ENCODE data around the gene ENOX1. TPM values are rescaled to one million over a fixed set of nuclear protein-coding genes. Genes with fewer than 3 reads are reported as not detected.

ENOX1 gene
- total RNA-seq, 1 donor from 2014 or later = 1.7 TPM

DNA sequence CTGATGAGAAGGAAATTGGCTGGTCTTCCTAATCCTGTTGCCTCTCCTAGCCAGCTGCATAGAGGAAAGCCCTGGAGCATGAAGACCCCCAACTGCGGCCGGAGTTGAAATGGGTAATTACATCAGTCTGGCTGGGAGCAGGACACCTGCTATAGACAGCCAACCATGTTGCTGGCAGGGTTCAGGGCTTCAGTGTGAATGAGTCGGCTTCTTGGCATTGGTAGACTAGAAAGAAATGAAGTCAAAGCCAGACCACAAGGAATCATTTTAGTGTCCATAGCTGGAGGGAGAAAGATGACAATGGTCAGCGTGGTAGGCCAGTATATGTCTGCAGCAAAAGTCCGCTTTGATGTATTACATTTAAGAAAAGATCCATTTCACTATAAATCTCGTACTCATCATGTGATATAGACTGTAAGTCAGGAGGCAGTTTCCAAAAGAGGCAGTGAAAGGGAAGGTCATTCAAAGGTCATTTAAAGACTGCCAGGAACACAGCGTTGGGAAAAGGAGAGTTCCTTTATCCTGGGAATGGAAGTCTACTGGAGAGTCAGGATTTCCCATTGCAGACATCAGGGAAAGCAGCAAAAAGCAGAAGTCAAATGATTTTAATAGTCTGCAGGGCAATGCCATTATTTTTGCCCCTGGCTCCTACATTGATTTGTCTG lies 500.7 kb downstream of the ENOX1 start:
- Mint-ChIP-seq H3K27ac (ENCODE audit: unreplicated experiment) (no peak overlapping the region), H3K27me3 (ENCODE audit: unreplicated experiment) (no peaks in the 10 kb centered on the region), H3K4me3 (ENCODE audit: unreplicated experiment) (no peak overlapping the region), H3K9me3 (ENCODE audit: unreplicated experiment) (no peaks in the 10 kb centered on the region), H3K4me1 (ENCODE audit: unreplicated experiment) (peaks cover 11% of the 10 kb centered on the region), H3K36me3 (ENCODE audit: low read depth, unreplicated experiment) (no peaks in the 10 kb centered on the region)
- TF ChIP-seq, protein P1, sequence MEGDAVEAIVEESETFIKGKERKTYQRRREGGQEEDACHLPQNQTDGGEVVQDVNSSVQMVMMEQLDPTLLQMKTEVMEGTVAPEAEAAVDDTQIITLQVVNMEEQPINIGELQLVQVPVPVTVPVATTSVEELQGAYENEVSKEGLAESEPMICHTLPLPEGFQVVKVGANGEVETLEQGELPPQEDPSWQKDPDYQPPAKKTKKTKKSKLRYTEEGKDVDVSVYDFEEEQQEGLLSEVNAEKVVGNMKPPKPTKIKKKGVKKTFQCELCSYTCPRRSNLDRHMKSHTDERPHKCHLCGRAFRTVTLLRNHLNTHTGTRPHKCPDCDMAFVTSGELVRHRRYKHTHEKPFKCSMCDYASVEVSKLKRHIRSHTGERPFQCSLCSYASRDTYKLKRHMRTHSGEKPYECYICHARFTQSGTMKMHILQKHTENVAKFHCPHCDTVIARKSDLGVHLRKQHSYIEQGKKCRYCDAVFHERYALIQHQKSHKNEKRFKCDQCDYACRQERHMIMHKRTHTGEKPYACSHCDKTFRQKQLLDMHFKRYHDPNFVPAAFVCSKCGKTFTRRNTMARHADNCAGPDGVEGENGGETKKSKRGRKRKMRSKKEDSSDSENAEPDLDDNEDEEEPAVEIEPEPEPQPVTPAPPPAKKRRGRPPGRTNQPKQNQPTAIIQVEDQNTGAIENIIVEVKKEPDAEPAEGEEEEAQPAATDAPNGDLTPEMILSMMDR (IDR thresholded peaks at IDR 0.05; ENCODE audit: unreplicated experiment) = no peak
- no peak for DNase-seq (ENCODE audit: low spot score)

DNA sequence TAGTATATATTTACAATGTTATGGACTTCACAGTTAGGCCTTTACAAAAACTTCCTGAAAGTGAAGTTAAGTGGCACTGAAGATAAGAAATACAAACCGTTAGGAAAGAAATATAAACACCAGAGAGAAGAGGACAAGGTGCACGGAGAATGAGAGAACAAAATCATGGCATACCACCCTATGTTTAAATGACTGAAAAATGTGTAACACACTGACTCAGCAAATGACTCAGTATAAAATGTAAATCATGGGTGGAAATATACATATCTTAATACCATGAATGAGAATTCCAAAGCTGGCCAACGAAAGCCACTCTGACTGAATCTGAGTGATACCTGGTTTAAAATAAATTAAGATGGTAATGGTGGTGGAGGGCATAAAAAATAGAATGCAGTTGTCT lies 502.6 kb downstream of the ENOX1 start:
- no peak for DNase-seq (ENCODE audit: low spot score)
- H3K4me3 Mint-ChIP-seq (ENCODE audit: unreplicated experiment) = no peak overlapping the region
- H3K4me1 Mint-ChIP-seq (ENCODE audit: unreplicated experiment) = peaks cover 11% of the 10 kb centered on the region

DNA sequence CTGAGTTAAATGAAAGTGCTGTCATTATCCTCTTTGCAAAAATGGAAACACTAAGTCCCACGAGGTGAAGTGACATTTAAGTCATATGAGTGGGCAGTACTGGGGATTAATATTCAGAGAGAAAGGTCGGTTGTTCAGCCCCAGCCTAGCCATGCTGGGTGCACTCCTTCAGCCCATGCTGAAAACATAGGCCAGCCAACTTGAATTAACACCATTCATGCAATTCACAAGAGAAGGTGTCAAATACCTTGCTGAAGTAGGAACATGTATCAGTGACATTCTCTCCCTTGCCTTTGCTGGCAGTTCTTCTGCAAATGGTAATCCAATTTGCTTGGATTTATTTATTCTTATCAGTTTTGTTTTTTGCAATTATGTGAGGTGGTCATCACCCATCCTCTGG lies 507.1 kb downstream of the ENOX1 start:
- no peak for DNase-seq (ENCODE audit: low spot score)
- H3K9me3 Mint-ChIP-seq (ENCODE audit: unreplicated experiment) = no peaks in the 10 kb centered on the region
- TF ChIP-seq, protein P1 (IDR thresholded peaks at IDR 0.05; ENCODE audit: unreplicated experiment) = no peak
- H3K27ac Mint-ChIP-seq (ENCODE audit: unreplicated experiment) = no peak overlapping the region
- no peaks in the 10 kb centered on the region for H3K27me3 Mint-ChIP-seq (ENCODE audit: unreplicated experiment)
- H3K4me3 Mint-ChIP-seq (ENCODE audit: unreplicated experiment) = no peak overlapping the region
- H3K36me3 Mint-ChIP-seq (ENCODE audit: low read depth, unreplicated experiment) = no peaks in the 10 kb centered on the region
- no peaks in the 10 kb centered on the region for H3K4me1 Mint-ChIP-seq (ENCODE audit: unreplicated experiment)

More for the DNA sequence above, 502.6 kb downstream of the ENOX1 start:
- TF ChIP-seq, protein P1 (IDR thresholded peaks at IDR 0.05; ENCODE audit: unreplicated experiment) = no peak
- no peaks in the 10 kb centered on the region for H3K27me3 Mint-ChIP-seq (ENCODE audit: unreplicated experiment)
- no peak overlapping the region for H3K27ac Mint-ChIP-seq (ENCODE audit: unreplicated experiment)
- H3K9me3 Mint-ChIP-seq (ENCODE audit: unreplicated experiment) = no peaks in the 10 kb centered on the region
- no peaks in the 10 kb centered on the region for H3K36me3 Mint-ChIP-seq (ENCODE audit: low read depth, unreplicated experiment)

DNA sequence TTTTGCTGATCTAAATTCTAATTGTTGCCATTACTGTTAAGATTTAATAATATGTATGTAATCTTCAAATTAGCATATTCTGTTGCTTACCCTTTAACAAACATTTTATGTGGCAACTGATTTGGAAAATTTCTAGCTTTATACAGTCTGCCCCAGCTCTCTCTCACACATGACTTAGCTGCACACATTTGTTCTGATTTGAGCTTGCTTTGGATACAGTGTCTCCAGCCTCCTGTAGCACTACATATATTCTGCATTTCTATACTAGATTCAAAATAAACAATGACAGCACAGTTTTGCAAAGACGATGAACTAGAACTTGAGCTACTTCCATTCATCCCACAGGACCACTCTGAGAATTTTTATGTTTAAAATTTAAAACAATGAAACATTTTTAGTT lies 508.6 kb downstream of the ENOX1 start:
- Mint-ChIP-seq H3K27me3 (ENCODE audit: unreplicated experiment) (no peaks in the 10 kb centered on the region), H3K36me3 (ENCODE audit: low read depth, unreplicated experiment) (no peaks in the 10 kb centered on the region), H3K27ac (ENCODE audit: unreplicated experiment) (no peak overlapping the region), H3K9me3 (ENCODE audit: unreplicated experiment) (no peaks in the 10 kb centered on the region), H3K4me1 (ENCODE audit: unreplicated experiment) (no peaks in the 10 kb centered on the region), H3K4me3 (ENCODE audit: unreplicated experiment) (no peak overlapping the region)
- TF ChIP-seq, protein P1 (IDR thresholded peaks at IDR 0.05; ENCODE audit: unreplicated experiment) = no peak
- no peak for DNase-seq (ENCODE audit: low spot score)

DNA sequence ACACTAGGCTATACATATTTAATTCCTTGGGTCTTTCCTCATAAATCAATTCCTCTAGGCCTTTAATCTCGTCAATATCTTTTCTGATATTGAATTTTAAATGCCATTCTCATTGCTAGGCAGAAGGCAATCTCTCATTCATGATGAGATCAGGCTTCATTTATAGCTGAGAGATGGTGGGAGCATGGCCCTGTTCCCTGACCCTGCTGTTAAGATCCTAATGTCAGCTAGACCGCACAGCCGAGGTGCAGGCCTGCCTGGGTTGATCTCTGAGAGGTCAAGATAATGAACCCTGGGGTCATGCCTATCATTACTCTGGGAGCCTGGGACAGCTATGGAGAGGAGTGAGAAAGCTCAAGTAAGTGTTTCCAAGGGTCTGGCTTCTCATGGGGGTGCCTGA lies 509.6 kb downstream of the ENOX1 start:
- H3K36me3 Mint-ChIP-seq (ENCODE audit: low read depth, unreplicated experiment) = no peaks in the 10 kb centered on the region
- no peak for DNase-seq (ENCODE audit: low spot score)
- H3K4me1 Mint-ChIP-seq (ENCODE audit: unreplicated experiment) = no peaks in the 10 kb centered on the region
- no peak overlapping the region for H3K27ac Mint-ChIP-seq (ENCODE audit: unreplicated experiment)
- TF ChIP-seq, protein P1 (IDR thresholded peaks at IDR 0.05; ENCODE audit: unreplicated experiment) = no peak
- H3K27me3 Mint-ChIP-seq (ENCODE audit: unreplicated experiment) = no peaks in the 10 kb centered on the region
- no peaks in the 10 kb centered on the region for H3K9me3 Mint-ChIP-seq (ENCODE audit: unreplicated experiment)
- no peak overlapping the region for H3K4me3 Mint-ChIP-seq (ENCODE audit: unreplicated experiment)
